Right lobe of liver (tissue), 6 donors: ENCODE measurements around the gene OR13A1. TPM values are rescaled to one million over a fixed set of nuclear protein-coding genes. Genes with fewer than 3 reads are reported as not detected.
"Not testable (repeated sequence)": the region's sequence is repeated elsewhere in the genome, so short reads cannot be mapped to it uniquely, and the experiment has no call there.

Experiments
- ATAC-seq, 4 donors: fragments of 200-7000 bp; cut with Tn5 transposase; one replicate each; pipeline ENCODE4 v1.9.1; 2020; ENCODE audit warnings: mild to moderate bottlenecking in 4 of 4, moderate library complexity in 4 of 4
- DNase-seq, 3 donors: peaks; one replicate each; pipeline ENCODE4 v3.0.0-alpha.2; 2020
- H3K27ac ChIP-seq, 3 donors: fragments of 200-600 bp; one replicate each; pipeline ENCODE4 v1.8.0; 2022
- H3K27me3 ChIP-seq, 2 donors: fragments of 200-600 bp; one replicate each; pipeline ENCODE4 v1.8.0; 2022
- H3K36me3 ChIP-seq, 4 donors: fragments of 200-600 bp; sonication (generic) in 1 of 4; one replicate each; pipeline versions ENCODE4 v1.5.1 to v1.8.0; 2017 to 2022; ENCODE audit warnings: control low read depth in 1 of 4
- H3K4me1 ChIP-seq, 4 donors: fragments of 200-600 bp; sonication (generic) in 1 of 4; one replicate each; pipeline versions ENCODE4 v1.5.1 to v1.8.0; 2017 to 2022; ENCODE audit warnings: control low read depth in 1 of 4
- H3K4me3 ChIP-seq, 3 donors: fragments of 200-600 bp; one replicate each; pipeline ENCODE4 v1.8.0; 2022
- H3K9me3 ChIP-seq, 4 donors: fragments of 200-600 bp; sonication (generic) in 1 of 4; one replicate each; pipeline versions ENCODE4 v1.5.1 to v1.8.0; 2017 to 2022; ENCODE audit warnings: control low read depth in 1 of 4
- CTCF ChIP-seq, 4 donors: fragments of 200-600 bp in 3 of 4; fragments of 450-650 bp in 1 of 4; IDR thresholded peaks; one replicate each; pipeline versions ENCODE4 v1.5.1 to v1.8.0; 2016 to 2022; ENCODE audit warnings: antibody characterized with exemption in 4 of 4, mild to moderate bottlenecking in 2 of 4
- POLR2A ChIP-seq: fragments of 450-650 bp; IDR thresholded peaks from one replicate; pipeline ENCODE4 v1.6.1; 2017; ENCODE audit warnings: antibody characterized with exemption, mild to moderate bottlenecking
- WGBS: methylation state at CpG from one replicate; pipeline ENCODE4 v1.1.6; 2018; ENCODE audit warnings: low coverage, low lambda C conversion rate; ENCODE audit not compliant: insufficient coverage; ENCODE audit errors: missing lambda C conversion rate; 5-methylcytosine and 5-hydroxymethylcytosine counted together
- intact Hi-C, 2 donors: fragments of 100-400 bp; cut with DNase I; formaldehyde crosslinking; loops; one replicate each; pipeline versions ENCODE4 v1.11.2 to v1.14.1; 2022
- total RNA-seq, 6 experiments: library from RNA; depleted of rRNA in 2 of 6; stranded (reverse); fragments of >200 nt in 2 of 6; fragmentation: NEBNext Ultra II Directional in 3 of 6; extraction: Animal tissue kit (Norgen Biotek cat#: 25700) in 3 of 6; gene quantifications; one replicate each; pipeline versions ENCODE4 v1.1.0 to v1.2.4, GENCODE V29; 2016 to 2023
- donor health status: DM: no; HTN: yes; CAD: no.
- donor health status: DM: no; HTN: no; CAD: no.
- donor health status: DM: no; HTN: no; CAD: no.
- donor health status: DM: no; HTN: yes; CAD: no.
- donor health status: DM: no; HTN: yes; CAD: no.

The OR13A1 gene
- total RNA-seq, 6 experiments from 2014 or later = not detected

- H3K27ac ChIP-seq = no peak overlapping the region
- 38% methylated on average over 1 of the region's 1 CpG for WGBS
- H3K4me1 ChIP-seq = no peaks in the 10 kb centered on the region
- intact Hi-C loops = no loop called here
- TF ChIP-seq POLR2A (no peak), CTCF (IDR thresholded peaks at IDR 0.05) (no peak)
- H3K9me3 ChIP-seq = no peaks in the 10 kb centered on the region
- no peaks in the 10 kb centered on the region for H3K27me3 ChIP-seq
- no peak for DNase-seq
- H3K36me3 ChIP-seq = no peaks in the 10 kb centered on the region
- ATAC-seq = peak in 2 of 4 donors; percentile 25 to 30
- H3K4me3 ChIP-seq = no peak overlapping the region
Measured at GRCh38 chr10:45279682-45280081, 35.7 kb downstream of the OR13A1 start.

- Histone ChIP-seq H3K4me3 (no peak overlapping the region), H3K4me1 (no peaks in the 10 kb centered on the region), H3K27ac (no peak overlapping the region), H3K27me3 (no peaks in the 10 kb centered on the region), H3K9me3 (no peaks in the 10 kb centered on the region), H3K36me3 (no peaks in the 10 kb centered on the region)
- TF ChIP-seq CTCF (IDR thresholded peaks at IDR 0.05) (no peak), POLR2A (no peak)
- intact Hi-C loops = no loop called here
- DNase-seq (no peak), ATAC-seq (no peak)
- WGBS = 46% methylated on average over 6 of the region's 6 CpGs
Measured at GRCh38 chr10:45278860-45279498, 36.4 kb downstream of the OR13A1 start.

GRCh38 chr10:45276146-45276545 lies 39.3 kb downstream of the OR13A1 start:
- H3K9me3 ChIP-seq, DNase-seq, ATAC-seq, intact Hi-C loops, H3K36me3 ChIP-seq, H3K27ac ChIP-seq, H3K27me3 ChIP-seq, H3K4me3 ChIP-seq, H3K4me1 ChIP-seq: not testable (repeated sequence)

GRCh38 chr10:45274364-45274763 lies 41.0 kb downstream of the OR13A1 start:
- Histone ChIP-seq H3K4me1 (no peaks in the 10 kb centered on the region), H3K27me3 (no peaks in the 10 kb centered on the region), H3K4me3 (no peak overlapping the region), H3K36me3 (no peaks in the 10 kb centered on the region), H3K9me3 (no peaks in the 10 kb centered on the region), H3K27ac (no peak overlapping the region)
- intact Hi-C loops = no loop called here
- DNase-seq = no peak
- ATAC-seq = no peak
- TF ChIP-seq POLR2A (no peak), CTCF (IDR thresholded peaks at IDR 0.05) (no peak)
- WGBS = 63% methylated on average over 1 of the region's 1 CpG

GRCh38 chr10:45267777-45268176 lies 47.6 kb downstream of the OR13A1 start:
- H3K27me3 ChIP-seq, H3K36me3 ChIP-seq, H3K4me3 ChIP-seq, H3K27ac ChIP-seq, H3K9me3 ChIP-seq, intact Hi-C loops, ATAC-seq, DNase-seq, H3K4me1 ChIP-seq: not testable (repeated sequence)
- WGBS = 62% methylated on average over 2 of the region's 2 CpGs

GRCh38 chr10:45265996-45266395 lies 49.4 kb downstream of the OR13A1 start:
- Histone ChIP-seq H3K36me3 (no peaks in the 10 kb centered on the region), H3K27ac (no peak overlapping the region), H3K27me3 (no peaks in the 10 kb centered on the region), H3K9me3 (no peaks in the 10 kb centered on the region), H3K4me1 (no peaks in the 10 kb centered on the region), H3K4me3 (no peak overlapping the region)
- intact Hi-C loops = no loop called here
- 75% methylated on average over 1 of the region's 4 CpGs for WGBS
- DNase-seq (no peak), ATAC-seq (no peak)
- no peak for TF ChIP-seq CTCF (IDR thresholded peaks at IDR 0.05)
- no peak for TF ChIP-seq POLR2A
